ENCODE results near the gene ERP27.

- TF ChIP-seq EZH2 (IDR thresholded peaks at IDR 0.05; ENCODE audit: insufficient read depth, low read length) (no peak), CTCF (IDR thresholded peaks at IDR 0.05; ENCODE audit: insufficient read depth, low read depth, low read length) (no peak)
Measured at GRCh38 chr12:14902465-14902864, 35.9 kb downstream of the ERP27 start.

All from astrocyte (in vitro differentiated cells and primary cell).